GOT3 (cell line): ENCODE data around the gene CD79B.
"Not testable (repeated sequence)": the region's sequence is repeated elsewhere in the genome, so short reads cannot be mapped to it uniquely, and the experiment has no call there.

Source experiments
- DNase-seq: peaks from one replicate; lab custom pipeline; 2025; ENCODE audit warnings: mixed read lengths; lab: John Stamatoyannopoulos, UW

The CD79B gene

DNA sequence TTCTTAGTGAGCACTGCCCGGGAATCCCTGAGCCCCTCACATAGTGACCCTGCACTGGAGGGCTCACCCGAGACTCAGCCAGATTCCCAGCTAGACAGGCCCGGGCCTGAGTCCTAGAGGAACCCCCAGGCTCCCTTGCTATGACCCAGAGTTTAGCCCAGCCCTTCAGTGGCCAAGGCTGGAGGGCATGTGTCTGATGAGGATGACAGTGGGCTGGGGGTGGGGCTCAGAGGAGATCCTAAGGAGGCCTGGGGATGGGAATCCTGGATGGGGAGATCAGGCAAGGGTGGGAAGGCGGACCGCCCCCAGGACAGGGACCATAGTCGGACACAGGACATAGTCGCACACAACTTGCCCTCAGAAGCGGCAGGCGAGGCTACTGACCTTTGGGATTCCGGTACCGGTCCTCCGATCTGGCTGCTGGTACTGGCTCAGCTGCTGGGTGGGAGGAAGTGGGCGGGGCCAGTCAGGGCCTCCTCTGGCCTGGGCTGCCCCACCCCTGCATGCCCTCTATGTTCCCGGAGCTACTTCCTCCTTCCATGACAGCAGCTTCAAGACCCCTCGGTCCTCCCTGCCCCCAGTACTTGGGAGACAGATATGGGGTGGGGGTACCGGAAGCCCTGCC is 1.1 kb downstream of the CD79B start:
- DNase-seq: no peak

DNA sequence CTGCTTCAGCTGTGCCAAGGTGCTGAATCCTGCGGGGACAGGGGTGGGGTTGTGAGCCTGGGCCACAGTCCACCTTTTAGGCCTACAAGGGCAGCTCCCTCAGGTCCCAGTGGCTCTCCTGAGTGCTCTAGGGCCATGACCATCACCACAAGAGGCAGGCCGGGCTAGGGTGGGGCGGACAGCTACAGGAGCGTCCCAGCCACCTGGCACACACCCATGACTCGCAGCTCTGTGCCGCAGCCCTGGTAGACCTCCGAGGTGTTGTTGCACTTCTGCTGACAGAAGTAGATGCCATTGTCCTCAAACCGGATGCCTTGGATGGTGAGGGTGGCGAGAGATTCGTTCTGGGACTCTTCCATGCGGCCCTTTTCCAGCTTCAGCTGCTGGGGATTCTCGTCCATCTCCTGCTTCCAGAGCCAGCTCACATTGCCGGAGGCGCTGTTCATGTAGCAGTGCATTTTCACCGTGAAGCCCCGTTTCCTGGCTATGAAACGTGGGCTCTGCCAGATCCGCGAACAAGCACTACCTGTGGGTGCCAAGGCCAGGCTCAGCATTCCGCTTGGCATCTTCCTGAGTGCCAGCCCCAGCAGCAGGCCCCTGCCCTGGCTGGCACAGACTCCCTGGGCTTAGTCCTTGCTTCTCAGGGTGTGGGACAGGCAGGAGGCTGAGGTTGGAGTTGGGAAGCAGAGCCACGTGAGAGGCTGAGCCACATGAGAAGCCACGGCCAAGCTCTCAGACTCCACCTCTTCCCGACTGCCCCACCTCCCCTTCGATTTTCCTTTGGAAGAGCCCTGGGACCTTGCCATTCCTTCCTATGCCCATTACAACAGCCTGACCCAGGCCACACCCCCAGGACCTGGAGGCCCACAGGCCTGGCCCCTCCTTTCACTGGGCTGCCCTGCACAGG is 2.0 kb downstream of the CD79B start:
- no peak for DNase-seq

- DNase-seq: no peak
These were observed 3.0 kb downstream of the CD79B start for GRCh38 chr17:63928966-63929695.

GRCh38 chr17:63928172-63928666 is 3.9 kb downstream of the CD79B start:
- DNase-seq: no peak

DNA sequence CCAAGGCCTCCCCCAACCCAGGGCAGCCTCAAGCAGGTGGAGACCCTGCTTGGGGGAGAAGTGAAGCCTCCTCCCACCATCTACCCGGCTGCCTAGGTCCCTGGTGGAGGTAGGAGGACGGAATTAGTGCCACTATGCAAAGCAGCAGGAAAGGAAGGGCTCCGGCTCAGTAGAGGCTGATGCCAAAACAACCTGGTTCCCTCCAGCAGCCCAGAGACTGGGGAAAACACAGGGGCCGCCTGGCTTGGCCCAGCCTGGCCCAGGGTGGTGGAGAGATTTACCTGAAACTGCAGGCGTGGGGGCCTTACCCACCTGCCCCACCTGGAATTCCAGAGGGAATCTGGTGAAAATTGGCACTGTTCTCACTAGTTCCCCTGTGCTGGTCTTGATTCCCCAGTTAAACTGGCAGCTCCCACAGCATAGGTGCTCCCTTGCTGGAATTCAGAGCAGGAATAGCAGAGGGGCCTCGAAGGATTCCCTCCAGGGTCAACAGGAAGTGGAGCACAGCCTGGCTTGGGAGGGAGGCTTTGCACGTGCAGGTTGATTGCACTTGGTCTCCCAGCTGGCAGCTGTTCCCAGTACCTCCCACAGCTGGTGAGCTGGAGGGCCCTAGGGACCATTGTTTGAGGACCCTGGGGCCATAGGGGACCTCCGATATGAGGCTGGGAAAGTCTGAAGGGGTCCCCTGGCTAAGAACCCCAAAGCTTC is 4.5 kb downstream of the CD79B start:
- DNase-seq: no peak

DNA sequence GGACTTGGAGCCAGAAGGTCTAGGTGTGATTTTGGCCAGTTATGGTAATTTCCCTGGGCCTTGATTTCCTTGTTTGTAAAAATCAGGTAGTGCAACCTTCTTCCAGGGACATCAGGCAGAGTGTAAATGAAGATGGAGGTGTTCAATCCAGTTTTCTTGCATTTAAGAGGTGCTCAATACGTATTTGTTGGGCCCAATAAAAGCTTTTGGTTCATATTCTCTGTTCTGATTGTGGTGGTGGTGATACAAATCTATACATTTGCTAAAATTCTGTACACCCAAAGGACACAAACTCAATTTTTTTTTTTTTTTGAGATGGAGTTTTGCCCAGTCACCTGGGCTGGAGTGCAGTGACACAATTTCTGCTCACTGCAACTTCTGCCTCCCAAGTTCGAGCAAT is 6.0 kb downstream of the CD79B start:
- DNase-seq: no peak

DNA sequence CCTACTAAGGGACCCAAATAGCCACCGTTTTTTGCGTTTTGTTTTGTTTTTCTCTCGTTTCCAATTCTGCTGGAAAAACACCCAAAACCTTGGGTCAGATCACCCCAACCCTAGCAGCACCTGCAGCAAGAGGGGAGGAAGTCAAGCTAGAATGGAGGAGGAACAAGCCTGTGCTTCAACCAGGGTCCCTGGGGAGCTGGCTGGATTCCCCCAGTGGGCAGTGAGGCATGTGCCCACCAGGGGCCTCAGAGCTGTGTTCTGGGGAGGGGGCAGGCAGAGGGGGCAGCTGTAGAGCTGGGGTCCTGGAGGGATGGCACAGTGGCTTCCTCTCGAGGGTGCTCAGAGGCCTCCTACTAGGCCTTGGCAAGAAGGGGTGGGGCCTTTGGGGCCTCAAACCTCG is 6.5 kb downstream of the CD79B start:
- DNase-seq: no peak

DNA sequence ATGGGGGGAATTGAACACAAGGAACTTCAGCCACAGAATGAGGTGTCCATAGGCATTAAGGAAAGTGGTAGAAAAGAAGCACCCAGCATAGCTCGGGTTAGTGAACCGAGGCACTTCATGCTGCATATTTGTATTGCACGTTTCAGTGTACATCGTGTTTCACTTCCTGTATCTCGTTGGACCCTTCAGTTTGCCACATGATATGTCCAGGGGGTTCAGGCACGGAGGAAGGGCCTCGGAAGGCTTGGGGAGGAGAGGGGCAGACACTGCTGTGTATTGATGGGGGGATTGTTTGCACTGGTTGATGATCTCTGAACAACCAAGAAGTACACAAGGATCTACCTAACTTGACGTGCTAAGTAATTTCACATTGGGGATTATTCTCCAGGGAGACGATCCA is 9.7 kb downstream of the CD79B start:
- DNase-seq: not testable (repeated sequence)

DNA sequence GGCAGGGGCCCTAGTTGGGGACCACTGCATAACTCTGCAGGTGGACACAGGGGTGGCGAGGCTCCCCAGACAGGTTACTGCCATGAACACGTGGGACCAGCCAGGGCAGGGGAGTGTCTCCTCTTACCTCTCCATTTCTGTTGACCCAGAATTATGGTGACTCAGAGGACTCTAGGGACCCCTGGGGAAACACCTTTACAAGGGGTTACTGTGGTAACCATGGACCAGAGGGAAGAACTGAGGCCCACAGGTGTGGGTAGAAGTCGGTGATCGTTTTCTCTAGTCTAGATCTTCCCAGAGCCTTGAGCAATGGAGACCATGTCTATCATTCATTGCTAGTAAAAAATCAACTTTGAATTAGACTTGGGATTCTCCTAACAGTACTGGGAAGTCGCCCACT is 11.4 kb downstream of the CD79B start:
- DNase-seq: not testable (repeated sequence)

DNA sequence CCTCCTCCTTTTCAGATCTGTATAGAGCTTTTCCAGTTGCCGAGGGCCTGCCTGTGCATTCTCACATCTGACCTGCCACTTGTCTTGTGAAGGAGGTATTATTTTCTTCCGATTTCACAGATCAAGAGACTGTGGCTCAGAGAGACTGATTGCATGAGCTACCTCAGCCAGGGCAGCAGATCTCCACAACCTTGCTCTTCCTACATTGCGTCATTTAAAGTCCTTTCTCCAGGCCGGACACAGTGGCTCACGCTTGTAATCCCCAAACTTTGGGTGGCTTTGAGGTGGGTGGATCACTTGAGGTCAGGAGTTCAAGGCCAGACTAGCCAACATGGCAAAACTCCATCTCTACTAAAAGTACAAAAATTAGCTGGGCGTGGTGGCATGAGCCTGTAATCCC is 12.1 kb downstream of the CD79B start:
- not testable (repeated sequence) for DNase-seq

GRCh38 chr17:63919311-63919723 is 12.8 kb downstream of the CD79B start:
- DNase-seq: peak; percentile 20

GRCh38 chr17:63918789-63919305 is 13.3 kb downstream of the CD79B start, which contains the start of gene GH1:
Gene GH1 (minus strand): TSS chr17:63918839. CDS start chr17:63918776, 63 bp downstream.
- not testable (repeated sequence) for DNase-seq

DNA sequence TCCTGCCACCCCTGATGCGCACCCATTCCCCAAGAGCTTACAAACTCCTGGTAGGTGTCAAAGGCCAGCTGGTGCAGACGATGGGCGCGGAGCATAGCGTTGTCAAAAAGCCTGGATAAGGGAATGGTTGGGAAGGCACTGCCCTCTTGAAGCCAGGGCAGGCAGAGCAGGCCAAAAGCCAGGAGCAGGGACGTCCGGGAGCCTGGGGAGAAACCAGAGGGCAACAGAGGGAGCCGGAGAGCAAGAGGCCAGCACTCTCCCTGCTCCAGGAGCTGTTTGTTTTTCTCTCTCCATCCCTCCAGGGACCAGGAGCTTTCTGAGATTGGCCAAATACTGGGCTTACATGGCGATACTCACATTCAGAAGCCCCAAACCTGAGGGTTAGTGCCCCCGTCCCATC is 13.8 kb downstream of the CD79B start:
- DNase-seq: no peak

GRCh38 chr17:63917646-63918045 is 14.5 kb downstream of the CD79B start:
- no peak for DNase-seq

GRCh38 chr17:63917206-63917605 is 14.9 kb downstream of the CD79B start:
- DNase-seq: not testable (repeated sequence)

GRCh38 chr17:63916566-63917185 is 15.5 kb downstream of the CD79B start:
- DNase-seq: no peak

DNA sequence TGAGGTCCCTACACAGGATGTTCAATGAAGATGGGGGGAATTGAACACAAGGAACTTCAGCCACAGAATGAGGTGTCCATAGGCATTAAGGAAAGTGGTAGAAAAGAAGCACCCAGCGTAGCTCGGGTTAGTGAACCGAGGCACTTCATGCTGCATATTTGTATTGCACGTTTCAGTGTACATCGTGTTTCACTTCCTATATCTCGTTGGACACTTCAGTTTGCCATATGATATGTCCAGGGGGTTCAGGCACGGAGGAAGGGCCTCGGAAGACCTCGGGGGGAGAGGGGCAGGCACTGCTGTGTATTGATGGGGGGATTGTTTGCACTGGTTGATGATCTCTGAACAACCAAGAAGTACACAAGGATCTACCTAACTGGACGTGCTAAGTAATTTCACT is 16.4 kb downstream of the CD79B start:
- not testable (repeated sequence) for DNase-seq

GRCh38 chr17:63914471-63914870 is 17.7 kb downstream of the CD79B start:
- no peak for DNase-seq

- peak; percentile 13 for DNase-seq
These were observed 20.5 kb downstream of the CD79B start for GRCh38 chr17:63911657-63912100.

GRCh38 chr17:63911041-63911635 is 21.0 kb downstream of the CD79B start, which contains the start of gene CSHL1:
Gene CSHL1 (minus strand): TSS chr17:63911258. CDS start chr17:63911196, 62 bp downstream.
- DNase-seq: no peak
